ENCODE measurements around the gene LAYN.

- TF ChIP-seq CTCF (IDR thresholded peaks at IDR 0.05) (no peak), NFIC (IDR thresholded peaks at IDR 0.05; ENCODE audit: borderline replicate concordance) (no peak), YY1 (IDR thresholded peaks at IDR 0.05; ENCODE audit: low read depth) (no peak), RAD21 (IDR thresholded peaks at IDR 0.05; ENCODE audit: low read length) (no peak), POLR2AphosphoS5 (IDR thresholded peaks at IDR 0.05; ENCODE audit: low read depth, low read length) (no peak), EZH2phosphoT487 (IDR thresholded peaks at IDR 0.05; ENCODE audit: borderline replicate concordance, low read depth) (no peak), MEF2A (IDR thresholded peaks at IDR 0.05; ENCODE audit: borderline replicate concordance, low read depth) (no peak), MXI1 (IDR thresholded peaks at IDR 0.05; ENCODE audit: low read depth, low read length) (no peak)
- TF ChIP-seq, protein P1, sequence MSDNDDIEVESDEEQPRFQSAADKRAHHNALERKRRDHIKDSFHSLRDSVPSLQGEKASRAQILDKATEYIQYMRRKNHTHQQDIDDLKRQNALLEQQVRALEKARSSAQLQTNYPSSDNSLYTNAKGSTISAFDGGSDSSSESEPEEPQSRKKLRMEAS (IDR thresholded peaks at IDR 0.05; ENCODE audit: low read depth), result no peak
- TF ChIP-seq, protein P2, sequence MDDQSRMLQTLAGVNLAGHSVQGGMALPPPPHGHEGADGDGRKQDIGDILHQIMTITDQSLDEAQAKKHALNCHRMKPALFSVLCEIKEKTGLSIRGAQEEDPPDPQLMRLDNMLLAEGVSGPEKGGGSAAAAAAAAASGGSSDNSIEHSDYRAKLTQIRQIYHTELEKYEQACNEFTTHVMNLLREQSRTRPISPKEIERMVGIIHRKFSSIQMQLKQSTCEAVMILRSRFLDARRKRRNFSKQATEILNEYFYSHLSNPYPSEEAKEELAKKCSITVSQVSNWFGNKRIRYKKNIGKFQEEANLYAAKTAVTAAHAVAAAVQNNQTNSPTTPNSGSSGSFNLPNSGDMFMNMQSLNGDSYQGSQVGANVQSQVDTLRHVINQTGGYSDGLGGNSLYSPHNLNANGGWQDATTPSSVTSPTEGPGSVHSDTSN (IDR thresholded peaks at IDR 0.05), result no peak
Observed at GRCh38 chr11:111530091-111530490, 10.4 kb upstream of the LAYN start.
